Sciatic nerve (tissue), 2 donors: ENCODE measurements around the gene CLPTM1L. TPM values are rescaled to one million over a fixed set of nuclear protein-coding genes. Genes with fewer than 3 reads are reported as not detected.
"Not testable (repeated sequence)": the region's sequence is repeated elsewhere in the genome, so short reads cannot be mapped to it uniquely, and the experiment has no call there.

ENCODE experiments used
- ATAC-seq: fragments of 200-7000 bp; cut with Tn5 transposase; one replicate; pipeline ENCODE4 v1.9.1; 2020; ENCODE audit warnings: mild to moderate bottlenecking, moderate library complexity
- DNase-seq: peaks from one replicate; pipeline ENCODE4 v3.0.0-alpha.2; 2020; ENCODE audit warnings: low spot score
- intact Hi-C: fragments of 100-400 bp; cut with DNase I; formaldehyde crosslinking; loops from one replicate; pipeline ENCODE4 v1.14.2; 2022
- total RNA-seq: library from RNA; stranded (reverse); fragmentation: NEBNext Ultra II Directional; extraction: Animal tissue kit (Norgen Biotek cat#: 25700); gene quantifications from one replicate; pipeline ENCODE4 v1.2.1, GENCODE V29; 2021
- donor health status: DM: no; HTN: no; CAD: no.
- donor health status: DM: no; HTN: no; CAD: no.

Gene CLPTM1L
- total RNA-seq, 1 donor from 2014 or later, result 56.3 TPM

DNA sequence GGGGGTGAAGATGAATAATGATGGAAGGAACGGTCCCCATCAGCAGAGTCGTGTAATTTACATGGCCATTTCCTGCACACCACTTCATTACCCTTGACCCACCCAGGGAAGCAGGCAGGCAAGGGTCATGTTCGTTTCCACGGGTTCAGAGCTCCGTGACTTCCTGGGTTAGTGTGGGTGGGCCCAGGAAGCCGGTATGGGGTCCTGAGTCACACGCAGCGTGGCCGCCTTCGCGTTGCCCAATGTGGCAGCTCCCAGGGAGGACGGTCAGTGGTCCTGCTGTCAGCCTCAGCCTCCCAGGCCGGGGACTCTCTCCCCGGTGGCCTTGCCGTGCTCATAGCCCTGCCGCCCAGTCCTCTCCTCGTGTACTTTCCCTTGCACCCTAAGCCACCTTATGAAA lies 44.9 kb downstream of the CLPTM1L start:
- intact Hi-C loops, result no loop called here
- ATAC-seq (no peak), DNase-seq (no peak)

DNA sequence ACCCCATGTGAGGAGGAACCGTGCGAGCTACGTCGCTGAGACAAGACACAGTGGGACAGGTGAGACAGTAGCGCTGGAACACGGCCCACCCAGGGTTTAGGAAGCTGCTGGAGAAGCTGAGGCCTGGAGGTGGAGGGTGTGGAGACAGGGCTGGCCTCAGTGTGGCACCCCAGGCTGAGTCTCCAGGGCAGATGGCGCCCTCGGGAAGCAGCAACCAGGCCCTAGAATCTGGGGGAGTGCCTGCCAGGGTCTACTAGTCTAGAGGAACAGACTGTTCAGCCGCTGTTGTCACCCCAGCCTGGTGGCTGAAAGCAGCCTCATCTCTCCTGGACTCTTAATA lies 45.4 kb downstream of the CLPTM1L start:
- ATAC-seq (no peak), DNase-seq (no peak)
- intact Hi-C loops, result no loop called here

DNA sequence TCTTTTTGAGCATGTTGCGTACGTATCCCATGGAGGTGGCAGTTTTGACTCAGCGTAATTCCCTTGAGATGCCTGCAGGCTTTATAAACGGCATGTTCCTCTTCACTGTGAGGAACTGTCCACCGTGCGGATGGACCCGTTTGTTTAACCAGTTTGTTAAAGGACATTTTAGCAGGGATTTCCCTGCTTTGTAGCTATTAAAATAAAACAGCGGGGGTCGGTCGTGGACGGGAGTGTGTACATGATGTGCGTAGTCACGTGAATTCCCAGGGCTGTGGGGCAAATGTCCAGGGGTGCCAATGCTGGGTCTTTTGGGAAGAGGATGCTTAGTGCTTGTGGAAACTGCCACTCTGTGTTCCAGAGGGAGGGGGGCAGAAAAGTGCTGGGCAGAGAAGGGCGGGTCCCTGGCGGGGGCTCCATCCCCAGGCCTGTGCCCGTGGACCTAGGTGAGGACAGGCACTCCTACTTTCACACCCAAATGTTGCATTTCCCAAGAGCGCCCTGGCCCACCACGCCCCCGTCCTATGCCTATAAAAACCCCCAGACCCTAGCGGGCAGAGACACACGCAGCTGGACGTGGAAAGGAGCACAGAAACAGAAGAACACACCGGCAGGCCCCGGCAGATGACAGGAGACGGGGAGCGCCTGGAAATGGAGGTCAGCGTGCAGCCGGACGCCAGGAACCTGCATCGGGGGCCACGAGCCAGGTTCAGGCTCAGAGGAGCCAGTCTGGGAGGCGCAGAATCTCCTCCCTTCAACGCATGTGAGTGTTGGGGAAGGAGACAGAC lies 46.0 kb downstream of the CLPTM1L start:
- DNase-seq (no peak), ATAC-seq (no peak)
- intact Hi-C loops, result no loop called here

DNA sequence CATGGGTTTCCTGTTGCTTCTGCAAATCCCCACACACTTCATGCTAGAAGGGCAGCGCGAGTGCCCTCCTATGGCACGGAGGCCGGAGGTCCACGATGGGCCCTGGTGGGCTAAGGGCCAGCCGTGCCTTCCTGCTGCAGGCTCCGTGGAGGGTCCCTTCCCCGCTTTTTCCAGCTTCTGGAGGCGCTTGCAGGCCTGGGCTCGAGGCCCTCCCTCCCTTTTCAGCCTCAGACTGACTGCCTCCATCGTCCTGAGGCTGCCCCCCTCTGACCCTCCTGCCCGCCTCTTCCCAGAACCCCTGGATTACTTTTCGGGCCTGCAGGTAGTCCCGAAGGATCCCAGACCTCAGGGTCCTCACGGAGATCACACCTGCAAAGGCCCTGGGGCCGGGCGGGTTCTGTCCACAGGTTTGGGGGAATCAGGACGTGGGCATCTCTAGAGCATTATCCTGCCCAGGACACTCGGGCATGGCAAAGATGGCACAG lies 46.8 kb downstream of the CLPTM1L start:
- ATAC-seq, result no peak
- intact Hi-C loops, result no loop called here
- no peak for DNase-seq

DNA sequence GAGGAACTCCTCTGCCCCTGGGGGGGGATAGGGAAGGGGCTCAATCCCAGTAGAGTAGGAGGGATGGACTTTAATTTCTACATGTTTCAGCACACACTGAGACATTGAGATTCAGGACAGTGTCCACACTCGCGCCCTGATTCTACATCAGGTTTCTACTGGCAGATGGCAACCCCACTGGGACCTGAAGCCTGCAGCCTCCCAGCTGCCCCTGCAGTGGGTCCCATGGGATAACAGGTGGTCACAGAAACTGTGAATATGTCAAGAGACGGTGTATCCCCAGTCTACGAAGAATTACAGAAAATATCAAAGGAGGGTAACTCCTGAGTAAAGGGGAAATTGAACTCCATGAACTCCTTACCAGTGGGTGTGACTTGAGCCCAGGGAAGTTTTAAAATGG lies 47.7 kb downstream of the CLPTM1L start:
- DNase-seq, result no peak

DNA sequence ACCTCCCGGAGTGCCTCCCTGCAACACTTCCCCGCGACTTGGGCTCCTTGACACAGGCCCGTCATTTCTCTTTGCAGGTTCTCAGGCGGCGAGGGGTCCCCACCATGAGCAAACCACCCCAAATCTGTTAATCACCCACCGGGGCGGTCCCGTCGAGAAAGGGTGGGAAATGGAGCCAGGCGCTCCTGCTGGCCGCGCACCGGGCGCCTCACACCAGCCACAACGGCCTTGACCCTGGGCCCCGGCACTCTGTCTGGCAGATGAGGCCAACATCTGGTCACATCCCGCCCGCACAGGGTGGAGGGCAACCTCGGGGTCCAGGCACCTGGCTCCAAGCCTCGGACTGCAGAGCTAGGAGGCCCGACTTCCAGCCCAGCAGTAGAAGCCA lies 49.3 kb downstream of the CLPTM1L start:
- ATAC-seq (no peak), DNase-seq (peak; percentile 47)
- intact Hi-C loops, result no loop called here

More for the DNA sequence above, 47.7 kb downstream of the CLPTM1L start:
- intact Hi-C loops, result no loop called here
- no peak for ATAC-seq

DNA sequence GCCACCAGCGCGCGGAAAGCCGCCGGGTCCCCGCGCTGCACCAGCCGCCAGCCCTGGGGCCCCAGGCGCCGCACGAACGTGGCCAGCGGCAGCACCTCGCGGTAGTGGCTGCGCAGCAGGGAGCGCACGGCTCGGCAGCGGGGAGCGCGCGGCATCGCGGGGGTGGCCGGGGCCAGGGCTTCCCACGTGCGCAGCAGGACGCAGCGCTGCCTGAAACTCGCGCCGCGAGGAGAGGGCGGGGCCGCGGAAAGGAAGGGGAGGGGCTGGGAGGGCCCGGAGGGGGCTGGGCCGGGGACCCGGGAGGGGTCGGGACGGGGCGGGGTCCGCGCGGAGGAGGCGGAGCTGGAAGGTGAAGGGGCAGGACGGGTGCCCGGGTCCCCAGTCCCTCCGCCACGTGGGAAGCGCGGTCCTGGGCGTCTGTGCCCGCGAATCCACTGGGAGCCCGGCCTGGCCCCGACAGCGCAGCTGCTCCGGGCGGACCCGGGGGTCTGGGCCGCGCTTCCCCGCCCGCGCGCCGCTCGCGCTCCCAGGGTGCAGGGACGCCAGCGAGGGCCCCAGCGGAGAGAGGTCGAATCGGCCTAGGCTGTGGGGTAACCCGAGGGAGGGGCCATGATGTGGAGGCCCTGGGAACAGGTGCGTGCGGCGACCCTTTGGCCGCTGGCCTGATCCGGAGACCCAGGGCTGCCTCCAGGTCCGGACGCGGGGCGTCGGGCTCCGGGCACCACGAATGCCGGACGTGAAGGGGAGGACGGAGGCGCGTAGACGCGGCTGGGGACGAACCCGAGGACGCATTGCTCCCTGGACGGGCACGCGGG lies 49.9 kb downstream of the CLPTM1L start, which contains the start of gene TERT:
TERT (minus strand) TSS at position 234 of the 815 bp plus-strand sequence; CDS start at position 155, 79 bp downstream.
- intact Hi-C loops, result no loop called here

DNA sequence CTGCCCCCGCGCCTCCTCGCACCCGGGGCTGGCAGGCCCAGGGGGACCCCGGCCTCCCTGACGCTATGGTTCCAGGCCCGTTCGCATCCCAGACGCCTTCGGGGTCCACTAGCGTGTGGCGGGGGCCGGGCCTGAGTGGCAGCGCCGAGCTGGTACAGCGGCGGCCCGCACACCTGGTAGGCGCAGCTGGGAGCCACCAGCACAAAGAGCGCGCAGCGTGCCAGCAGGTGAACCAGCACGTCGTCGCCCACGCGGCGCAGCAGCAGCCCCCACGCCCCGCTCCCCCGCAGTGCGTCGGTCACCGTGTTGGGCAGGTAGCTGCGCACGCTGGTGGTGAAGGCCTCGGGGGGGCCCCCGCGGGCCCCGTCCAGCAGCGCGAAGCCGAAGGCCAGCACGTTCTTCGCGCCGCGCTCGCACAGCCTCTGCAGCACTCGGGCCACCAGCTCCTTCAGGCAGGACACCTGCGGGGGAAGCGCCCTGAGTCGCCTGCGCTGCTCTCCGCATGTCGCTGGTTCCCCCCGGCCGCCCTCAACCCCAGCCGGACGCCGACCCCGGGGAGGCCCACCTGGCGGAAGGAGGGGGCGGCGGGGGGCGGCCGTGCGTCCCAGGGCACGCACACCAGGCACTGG lies 50.6 kb downstream of the CLPTM1L start:
- intact Hi-C loops, result no loop called here
- no peak for ATAC-seq
- no peak for DNase-seq

More for the DNA sequence above, 49.9 kb downstream of the CLPTM1L start, which contains the start of gene TERT:
- peak; percentile 49 for DNase-seq
- ATAC-seq, result no peak

DNA sequence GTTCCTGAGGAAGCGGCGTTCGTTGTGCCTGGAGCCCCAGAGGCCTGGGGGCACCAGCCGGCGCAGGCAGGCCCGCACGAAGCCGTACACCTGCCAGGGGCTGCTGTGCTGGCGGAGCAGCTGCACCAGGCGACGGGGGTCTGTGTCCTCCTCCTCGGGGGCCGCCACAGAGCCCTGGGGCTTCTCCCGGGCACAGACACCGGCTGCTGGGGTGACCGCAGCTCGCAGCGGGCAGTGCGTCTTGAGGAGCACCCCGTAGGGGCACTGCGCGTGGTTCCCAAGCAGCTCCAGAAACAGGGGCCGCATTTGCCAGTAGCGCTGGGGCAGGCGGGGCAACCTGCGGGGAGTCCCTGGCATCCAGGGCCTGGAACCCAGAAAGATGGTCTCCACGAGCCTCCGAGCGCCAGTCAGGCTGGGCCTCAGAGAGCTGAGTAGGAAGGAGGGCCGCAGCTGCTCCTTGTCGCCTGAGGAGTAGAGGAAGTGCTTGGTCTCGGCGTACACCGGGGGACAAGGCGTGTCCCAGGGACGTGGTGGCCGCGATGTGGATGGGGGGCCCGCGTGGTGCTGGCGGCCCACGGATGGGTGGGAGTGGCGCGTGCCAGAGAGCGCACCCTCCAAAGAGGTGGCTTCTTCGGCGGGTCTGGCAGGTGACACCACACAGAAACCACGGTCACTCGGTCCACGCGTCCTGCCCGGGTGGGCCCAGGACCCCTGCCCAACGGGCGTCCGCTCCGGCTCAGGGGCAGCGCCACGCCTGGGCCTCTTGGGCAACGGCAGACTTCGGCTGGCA lies 51.3 kb downstream of the CLPTM1L start:
- DNase-seq (no peak), ATAC-seq (no peak)
- intact Hi-C loops, result no loop called here

DNA sequence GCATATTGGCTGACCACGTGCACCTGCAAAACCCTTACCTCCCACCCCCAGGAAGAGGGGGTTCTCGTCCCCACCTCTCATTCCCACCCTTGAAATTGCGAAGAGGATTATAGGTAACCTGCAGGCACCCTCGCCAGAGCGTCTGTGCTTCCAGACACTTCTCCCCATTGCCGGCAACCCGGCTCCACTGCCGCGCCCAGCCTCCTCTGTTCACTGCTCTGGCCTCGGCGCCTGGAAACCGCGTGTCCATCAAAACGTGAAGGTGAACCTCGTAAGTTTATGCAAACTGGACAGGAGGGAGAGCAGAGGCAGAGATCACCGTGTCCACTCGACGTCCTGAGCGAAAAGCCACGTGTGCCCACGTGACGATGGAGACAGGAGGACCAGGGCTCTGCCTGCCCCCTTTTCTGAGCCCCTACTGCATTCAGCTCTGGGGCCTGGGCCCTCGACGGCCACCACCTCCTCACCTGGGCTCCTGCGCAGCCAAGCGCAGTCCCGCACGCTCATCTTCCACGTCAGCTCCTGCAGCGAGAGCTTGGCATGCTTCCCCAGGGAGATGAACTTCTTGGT lies 52.0 kb downstream of the CLPTM1L start:
- no peak for DNase-seq
- no peak for ATAC-seq
- intact Hi-C loops, result no loop called here

DNA sequence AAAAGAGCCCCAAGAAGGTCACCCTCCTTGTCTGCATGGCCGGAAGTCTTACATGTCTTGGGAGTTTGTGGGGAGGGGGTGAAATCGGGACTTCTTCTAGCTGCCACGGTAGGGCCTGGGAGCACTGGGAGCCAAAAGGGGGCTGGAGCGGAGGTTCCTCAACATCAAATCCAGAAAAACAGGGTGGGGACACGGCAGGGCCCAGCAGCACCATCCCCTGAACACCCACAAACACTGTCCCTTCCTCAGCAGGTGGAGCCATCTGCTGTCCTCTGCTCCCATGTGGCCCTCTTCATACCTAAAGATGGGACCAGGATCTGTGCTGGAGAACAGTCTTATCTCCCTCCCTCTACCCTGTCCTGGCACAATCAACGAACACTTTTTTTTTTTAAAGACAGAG lies 52.8 kb downstream of the CLPTM1L start:
- DNase-seq (no peak), ATAC-seq (no peak)
- intact Hi-C loops, result no loop called here

DNA sequence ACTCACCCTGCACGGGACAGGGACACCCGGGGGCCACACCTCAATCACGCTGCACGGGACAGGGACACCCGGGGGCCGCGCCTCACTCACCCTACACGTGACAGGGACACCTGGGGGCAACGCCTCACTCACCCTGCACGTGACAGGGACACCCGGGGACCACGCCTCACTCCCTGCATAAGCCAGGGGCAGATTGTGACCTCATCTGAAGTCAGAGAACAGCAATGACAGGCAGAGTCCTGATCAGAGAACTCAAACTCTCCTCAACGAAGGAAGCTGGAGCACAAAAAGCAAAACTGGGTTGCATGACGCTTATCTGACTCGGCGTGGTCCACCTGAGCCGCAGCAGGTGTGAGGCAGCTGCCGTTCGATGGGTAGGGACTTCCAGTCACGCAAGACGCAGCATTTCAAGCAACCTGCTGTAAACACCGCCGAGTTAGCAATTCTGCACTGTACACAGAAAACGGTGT lies 53.3 kb downstream of the CLPTM1L start:
- no peak for ATAC-seq
- intact Hi-C loops, result no loop called here
- no peak for DNase-seq

DNA sequence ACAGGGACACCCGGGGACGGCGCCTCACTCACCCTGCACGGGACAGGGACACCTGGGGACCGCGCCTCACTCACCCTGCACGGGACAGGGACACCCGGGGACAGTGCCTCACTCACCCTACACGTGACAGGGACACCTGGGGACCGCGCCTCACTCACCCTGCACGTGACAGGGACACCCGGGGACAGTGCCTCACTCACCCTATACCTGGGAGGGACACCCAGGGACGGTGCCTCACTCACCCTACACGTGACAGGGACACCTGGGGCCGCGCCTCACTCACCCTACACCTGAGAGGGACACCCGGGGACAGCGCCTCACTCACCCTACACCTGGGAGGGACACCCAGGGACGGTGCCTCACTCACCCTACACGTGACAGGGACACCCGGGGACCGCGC lies 53.9 kb downstream of the CLPTM1L start:
- intact Hi-C loops, result not testable (repeated sequence)

DNA sequence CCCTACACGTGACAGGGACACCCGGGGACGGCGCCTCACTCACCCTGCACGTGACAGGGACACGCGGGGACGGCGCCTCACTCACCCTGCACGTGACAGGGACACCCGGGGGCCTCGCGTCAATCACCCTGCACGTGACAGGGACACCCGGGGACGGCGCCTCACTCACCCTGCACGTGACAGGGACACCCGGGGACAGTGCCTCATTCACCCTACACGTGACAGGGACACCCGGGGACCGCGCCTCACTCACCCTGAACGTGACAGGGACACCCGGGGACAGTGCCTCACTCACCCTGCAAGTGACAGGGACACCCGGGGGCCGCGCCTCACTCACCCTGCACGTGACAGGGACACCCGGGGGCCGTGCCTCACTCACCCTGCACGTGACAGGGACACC lies 55.3 kb downstream of the CLPTM1L start:
- DNase-seq, intact Hi-C loops: not testable (repeated sequence)

More for the DNA sequence above, 53.9 kb downstream of the CLPTM1L start:
- not testable (repeated sequence) for ATAC-seq, DNase-seq

DNA sequence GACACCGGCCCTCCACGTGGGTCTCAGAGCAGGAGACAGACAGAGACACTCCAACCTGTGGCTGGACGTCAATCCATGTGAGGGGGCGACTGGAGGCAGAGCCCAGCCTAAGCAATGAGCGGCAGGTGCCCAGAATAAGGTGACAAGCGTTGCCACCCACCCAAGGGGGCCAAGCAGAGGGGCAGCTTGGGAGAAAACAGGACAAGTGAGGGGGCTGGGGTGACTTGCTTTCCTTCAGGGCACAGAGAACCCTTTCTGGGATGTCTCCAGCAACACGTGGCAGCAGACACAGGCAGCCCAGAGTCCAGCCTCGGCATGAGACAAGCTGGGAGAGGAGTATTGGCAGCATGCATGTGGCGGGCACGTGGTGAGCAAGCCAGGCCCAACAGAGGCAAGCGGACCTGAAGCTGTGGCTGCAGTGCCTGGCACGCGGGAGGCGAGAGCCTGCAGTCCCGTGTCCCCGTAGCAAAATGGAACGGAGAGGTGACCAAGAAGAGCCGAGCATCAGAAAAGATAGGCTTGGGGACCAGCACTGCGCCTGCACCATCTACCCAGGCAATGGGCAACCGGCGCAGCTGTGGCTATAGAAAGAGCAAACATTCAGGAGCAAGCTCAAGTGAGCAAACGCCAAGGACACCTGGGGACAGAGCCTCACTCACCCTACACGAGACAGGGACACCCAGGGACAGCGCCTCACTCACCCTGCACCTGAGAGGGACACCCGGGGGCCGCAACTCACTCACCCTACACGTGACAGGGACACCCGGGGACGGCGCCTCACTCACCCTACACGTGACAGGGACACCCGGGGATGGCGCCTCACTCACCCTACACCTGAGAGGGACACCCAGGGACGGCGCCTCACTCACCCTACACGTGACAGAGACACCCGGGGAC lies 56.2 kb downstream of the CLPTM1L start:
- no peak for ATAC-seq
- intact Hi-C loops, result no loop called here
- no peak for DNase-seq

More for the DNA sequence above, 55.3 kb downstream of the CLPTM1L start:
- not testable (repeated sequence) for ATAC-seq

DNA sequence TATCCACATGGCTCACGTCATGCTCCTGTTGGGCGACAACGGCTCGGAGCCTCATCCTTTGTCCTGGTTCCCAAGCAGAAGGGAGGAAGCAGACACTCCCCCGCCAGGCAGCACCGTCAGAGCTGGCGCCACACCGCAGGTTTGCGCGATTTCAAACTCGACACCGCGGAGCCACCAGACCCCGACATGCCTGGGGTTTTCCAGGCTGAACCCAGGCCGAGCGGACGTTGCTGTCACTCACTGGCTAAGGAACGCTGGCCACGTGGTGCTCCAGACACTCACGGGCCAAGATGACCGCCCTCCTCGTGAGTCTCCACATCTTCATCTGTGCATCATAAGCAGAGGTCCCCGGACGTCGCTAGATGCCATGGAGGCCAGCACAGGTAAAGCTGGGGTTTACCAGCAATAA lies 59.0 kb downstream of the CLPTM1L start:
- DNase-seq (no peak), ATAC-seq (no peak)
- intact Hi-C loops, result no loop called here

DNA sequence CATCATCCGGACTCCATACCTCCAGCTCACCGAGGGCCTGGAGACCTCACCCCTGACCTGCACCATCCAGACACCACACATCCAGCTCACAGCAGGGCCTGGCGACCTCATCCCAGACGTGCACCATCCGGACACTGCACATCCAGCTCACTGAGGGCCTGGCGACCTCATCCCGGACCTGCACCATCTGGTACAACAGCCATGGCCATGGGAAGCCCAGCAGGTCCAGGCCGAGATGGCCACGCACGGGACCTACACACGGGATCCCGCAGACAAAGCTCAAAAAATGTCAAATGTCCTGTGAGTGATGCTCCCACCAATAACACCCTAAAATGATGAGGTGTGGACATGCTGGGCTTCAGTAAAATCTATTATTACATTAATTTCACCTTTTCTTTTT lies 59.8 kb downstream of the CLPTM1L start:
- DNase-seq (no peak), ATAC-seq (no peak)
- intact Hi-C loops, result no loop called here
